Measurements from ENCODE around the gene GABRB3.

GRCh38 chr15:26720546-26720945 lies 52.3 kb downstream of the GABRB3 start:
- TF ChIP-seq ZNF70 (CRISPR knock-in tag; IDR thresholded peaks at IDR 0.05): no peak
- no peak for TF ChIP-seq TCF4 (CRISPR knock-in tag; IDR thresholded peaks at IDR 0.05; ENCODE audit: borderline replicate concordance)
- TF ChIP-seq ISL1 (CRISPR knock-in tag; IDR thresholded peaks at IDR 0.05): no peak
- no peak for TF ChIP-seq CSRNP3 (CRISPR knock-in tag; IDR thresholded peaks at IDR 0.05)
- no peak for TF ChIP-seq TSHZ2 (CRISPR knock-in tag; IDR thresholded peaks at IDR 0.05)
- TF ChIP-seq ARNTL (CRISPR knock-in tag; IDR thresholded peaks at IDR 0.05; ENCODE audit: borderline replicate concordance, low read depth): no peak
- no peak for TF ChIP-seq CREB5 (CRISPR knock-in tag; IDR thresholded peaks at IDR 0.05; ENCODE audit: low read depth)
- no peak for TF ChIP-seq CSDC2 (CRISPR knock-in tag; IDR thresholded peaks at IDR 0.05)
- TF ChIP-seq ZFP3 (CRISPR knock-in tag; IDR thresholded peaks at IDR 0.05): no peak
- no peak for TF ChIP-seq ZC3H10 (CRISPR knock-in tag; IDR thresholded peaks at IDR 0.05)
- no peak for TF ChIP-seq OSR1 (CRISPR knock-in tag; IDR thresholded peaks at IDR 0.05)
- TF ChIP-seq GLIS3 (CRISPR knock-in tag; IDR thresholded peaks at IDR 0.05): no peak
- no peak for TF ChIP-seq BACH2 (CRISPR knock-in tag; IDR thresholded peaks at IDR 0.05; ENCODE audit: borderline replicate concordance)

Measured in SK-N-SH treated with all-trans-retinoic acid at 6 μM for 48 hours (cell line).